ENCODE measurements around the gene CDH9. TPM values are rescaled to one million over a fixed set of nuclear protein-coding genes. Genes with fewer than 3 reads are reported as not detected.

CDH9 gene
- total and polyA plus RNA-seq, 4 donors: not detected

- DNase-seq: no peak
Observed at GRCh38 chr5:26932238-26932637, 106.1 kb downstream of the CDH9 start.

GRCh38 chr5:26921439-26921838, 116.9 kb downstream of the CDH9 start:
- DNase-seq: no peak
- H3K27me3 ChIP-seq (ENCODE audit: control insufficient read depth in 3 of 3, insufficient read depth in 3 of 3, low read length in 2 of 3): no peaks in the 10 kb centered on the region
- no peak overlapping the region for H3K27ac ChIP-seq (ENCODE audit: low read depth in 1 of 2, low read length in 1 of 2)
- no peak for TF ChIP-seq CTCF (IDR thresholded peaks at IDR 0.05; ENCODE audit: control extremely low read depth, extremely low read depth)
- no peaks in the 10 kb centered on the region for H3K36me3 ChIP-seq (ENCODE audit: control insufficient read depth in 4 of 4, insufficient read depth in 4 of 4, low read length in 4 of 4)
- H3K4me3 ChIP-seq: no peak overlapping the region
- no peak overlapping the region for H3K9ac ChIP-seq (ENCODE audit: insufficient read depth in 1 of 2, low read length in 2 of 2)
- no peaks in the 10 kb centered on the region for H3K4me1 ChIP-seq (ENCODE audit: control insufficient read depth in 5 of 5, insufficient read depth in 5 of 5, low read length in 5 of 5)
- H3K9me3 ChIP-seq (ENCODE audit: control insufficient read depth in 4 of 4, insufficient read depth in 3 of 4, low read length in 3 of 4): peaks cover 0 to 2% (median 0%) of the 10 kb centered on the region in 4 donors
- ATAC-seq (ENCODE audit: insufficient read depth, low FRiP score): no peak
- 85 to 91% methylated on average over 6 of the region's 6 CpGs for WGBS, 2 donors

More at GRCh38 chr5:26932238-26932637, 106.1 kb downstream of the CDH9 start:
- Histone ChIP-seq H3K4me1 (ENCODE audit: control insufficient read depth in 5 of 5, insufficient read depth in 5 of 5, low read length in 5 of 5) (no peaks in the 10 kb centered on the region), H3K27ac (ENCODE audit: low read depth in 1 of 2, low read length in 1 of 2) (no peak overlapping the region), H3K4me3 (no peak overlapping the region), H3K36me3 (ENCODE audit: control insufficient read depth in 4 of 4, insufficient read depth in 4 of 4, low read length in 4 of 4) (no peaks in the 10 kb centered on the region), H3K27me3 (ENCODE audit: control insufficient read depth in 3 of 3, insufficient read depth in 3 of 3, low read length in 2 of 3) (no peaks in the 10 kb centered on the region), H3K9me3 (ENCODE audit: control insufficient read depth in 4 of 4, insufficient read depth in 3 of 4, low read length in 3 of 4) (peaks cover 0 to 1% (median 0%) of the 10 kb centered on the region in 4 donors), H3K9ac (ENCODE audit: insufficient read depth in 1 of 2, low read length in 2 of 2) (no peak overlapping the region)
- 72 to 79% methylated on average over 2 of the region's 2 CpGs for WGBS, 2 donors
- no peak for ATAC-seq (ENCODE audit: insufficient read depth, low FRiP score)
- no peak for TF ChIP-seq CTCF (IDR thresholded peaks at IDR 0.05; ENCODE audit: control extremely low read depth, extremely low read depth)

- no peaks in the 10 kb centered on the region for H3K36me3 ChIP-seq (ENCODE audit: control insufficient read depth in 4 of 4, insufficient read depth in 4 of 4, low read length in 4 of 4)
- ATAC-seq (ENCODE audit: insufficient read depth, low FRiP score) (no peak), DNase-seq (no peak)
- no peaks in the 10 kb centered on the region for H3K9me3 ChIP-seq (ENCODE audit: control insufficient read depth in 4 of 4, insufficient read depth in 3 of 4, low read length in 3 of 4)
- 68 to 74% methylated on average over 4 of the region's 4 CpGs for WGBS, 2 donors
- no peak overlapping the region for H3K9ac ChIP-seq (ENCODE audit: insufficient read depth in 1 of 2, low read length in 2 of 2)
- H3K27me3 ChIP-seq (ENCODE audit: control insufficient read depth in 3 of 3, insufficient read depth in 3 of 3, low read length in 2 of 3): no peaks in the 10 kb centered on the region
- no peak overlapping the region for H3K4me3 ChIP-seq
- no peak overlapping the region for H3K27ac ChIP-seq (ENCODE audit: low read depth in 1 of 2, low read length in 1 of 2)
- no peak for TF ChIP-seq CTCF (IDR thresholded peaks at IDR 0.05; ENCODE audit: control extremely low read depth, extremely low read depth)
- H3K4me1 ChIP-seq (ENCODE audit: control insufficient read depth in 5 of 5, insufficient read depth in 5 of 5, low read length in 5 of 5): no peaks in the 10 kb centered on the region
Observed at GRCh38 chr5:26903469-26903868, 134.9 kb downstream of the CDH9 start.

GRCh38 chr5:26894719-26895263, 143.6 kb downstream of the CDH9 start:
- no peaks in the 10 kb centered on the region for H3K36me3 ChIP-seq (ENCODE audit: control insufficient read depth in 4 of 4, insufficient read depth in 4 of 4, low read length in 4 of 4)
- no peak for TF ChIP-seq CTCF (IDR thresholded peaks at IDR 0.05; ENCODE audit: control extremely low read depth, extremely low read depth)
- H3K4me3 ChIP-seq: no peak overlapping the region
- H3K9me3 ChIP-seq (ENCODE audit: control insufficient read depth in 4 of 4, insufficient read depth in 3 of 4, low read length in 3 of 4): no peaks in the 10 kb centered on the region
- no peaks in the 10 kb centered on the region for H3K4me1 ChIP-seq (ENCODE audit: control insufficient read depth in 5 of 5, insufficient read depth in 5 of 5, low read length in 5 of 5)
- no peak for DNase-seq
- no peak overlapping the region for H3K9ac ChIP-seq (ENCODE audit: insufficient read depth in 1 of 2, low read length in 2 of 2)
- no peaks in the 10 kb centered on the region for H3K27me3 ChIP-seq (ENCODE audit: control insufficient read depth in 3 of 3, insufficient read depth in 3 of 3, low read length in 2 of 3)
- no peak for ATAC-seq (ENCODE audit: insufficient read depth, low FRiP score)
- H3K27ac ChIP-seq (ENCODE audit: low read depth in 1 of 2, low read length in 1 of 2): no peak overlapping the region
